Testis (tissue), 2 donors: Measurements from ENCODE around the gene ADGRA1.

ENCODE experiments used
- POLR2A ChIP-seq: fragments of 450-650 bp; IDR thresholded peaks from one replicate; pipeline ENCODE4 v1.6.1; 2017; ENCODE audit warnings: antibody characterized with exemption, mild to moderate bottlenecking, moderate library complexity
- TF ChIP-seq, protein P1 (sequence below), 3 experiments: fragments of 450-650 bp in 2 of 3; fragments of 200-600 bp in 1 of 3; sonication (generic) in 1 of 3; IDR thresholded peaks; one replicate each; pipeline ENCODE4 v1.5.1; 2016 to 2019; ENCODE audit warnings: antibody characterized with exemption in 3 of 3, mild to moderate bottlenecking in 2 of 3, moderate library complexity in 1 of 3

DNA sequence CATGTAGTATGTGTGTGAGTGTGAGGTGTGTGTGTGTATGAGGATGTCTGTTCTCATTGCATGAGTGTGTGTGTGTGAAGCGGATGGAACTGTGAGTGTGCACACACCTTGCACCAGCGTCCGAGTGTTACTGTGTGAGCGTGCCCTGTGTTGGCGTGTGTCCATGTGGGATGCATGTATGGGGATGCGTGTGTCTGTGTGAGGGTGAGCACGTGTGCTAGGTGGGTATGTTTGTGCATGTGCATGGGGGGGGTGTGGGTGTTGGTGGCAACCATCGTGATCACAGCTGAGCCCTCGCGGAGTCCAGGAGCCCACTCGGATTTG lies 78.7 kb downstream of the ADGRA1 start:
- TF ChIP-seq, protein P1, sequence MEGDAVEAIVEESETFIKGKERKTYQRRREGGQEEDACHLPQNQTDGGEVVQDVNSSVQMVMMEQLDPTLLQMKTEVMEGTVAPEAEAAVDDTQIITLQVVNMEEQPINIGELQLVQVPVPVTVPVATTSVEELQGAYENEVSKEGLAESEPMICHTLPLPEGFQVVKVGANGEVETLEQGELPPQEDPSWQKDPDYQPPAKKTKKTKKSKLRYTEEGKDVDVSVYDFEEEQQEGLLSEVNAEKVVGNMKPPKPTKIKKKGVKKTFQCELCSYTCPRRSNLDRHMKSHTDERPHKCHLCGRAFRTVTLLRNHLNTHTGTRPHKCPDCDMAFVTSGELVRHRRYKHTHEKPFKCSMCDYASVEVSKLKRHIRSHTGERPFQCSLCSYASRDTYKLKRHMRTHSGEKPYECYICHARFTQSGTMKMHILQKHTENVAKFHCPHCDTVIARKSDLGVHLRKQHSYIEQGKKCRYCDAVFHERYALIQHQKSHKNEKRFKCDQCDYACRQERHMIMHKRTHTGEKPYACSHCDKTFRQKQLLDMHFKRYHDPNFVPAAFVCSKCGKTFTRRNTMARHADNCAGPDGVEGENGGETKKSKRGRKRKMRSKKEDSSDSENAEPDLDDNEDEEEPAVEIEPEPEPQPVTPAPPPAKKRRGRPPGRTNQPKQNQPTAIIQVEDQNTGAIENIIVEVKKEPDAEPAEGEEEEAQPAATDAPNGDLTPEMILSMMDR (IDR thresholded peaks at IDR 0.05) = no peak
- no peak for TF ChIP-seq POLR2A
